Adipose tissue (tissue), 3 donors: ENCODE results near the gene COL4A1. TPM values are rescaled to one million over a fixed set of nuclear protein-coding genes. Genes with fewer than 3 reads are reported as not detected.

Experiments used
- H3K27ac ChIP-seq: one replicate; pipeline ENCODE4 v1.5.1; 2013; ENCODE audit warnings: low read depth, low read length
- WGBS, 3 donors: extraction: QIAGEN DNeasy Blood & Tissue Kit; methylation state at CpG; one replicate each; pipeline ENCODE4 v1.1.7; 2013; 5-methylcytosine and 5-hydroxymethylcytosine counted together
- polyA plus RNA-seq, 3 donors: library from polyadenylated mRNA; stranded (reverse); fragments of 200-250 nt; gene quantifications; one replicate each; pipeline ENCODE4 v1.2.3, GENCODE V29; 2013
- donor health status: healthy with polysubstance abuse.
- donor health status: Bipolar disorder and iron deficiency.
- donor health status: healthy.

The COL4A1 gene
- polyA plus RNA-seq, 3 donors: 103 to 773 (median 225) TPM

GRCh38 chr13:110286833-110287819 lies 19.8 kb downstream of the COL4A1 start:
- H3K27ac ChIP-seq: no peak overlapping the region
- WGBS, 3 donors: 43 to 64% (median 59%) methylated on average over 21 of the region's 21 CpGs

GRCh38 chr13:110285991-110286832 lies 20.7 kb downstream of the COL4A1 start:
- H3K27ac ChIP-seq: no peak overlapping the region
- 78 to 81% (median 78%) methylated on average over 14 of the region's 14 CpGs for WGBS, 3 donors

- no peak overlapping the region for H3K27ac ChIP-seq
- WGBS, 3 donors: 63 to 81% (median 78%) methylated on average over 11 of the region's 11 CpGs
These were observed 22.0 kb downstream of the COL4A1 start for GRCh38 chr13:110284779-110285484.

GRCh38 chr13:110283736-110284517 lies 23.0 kb downstream of the COL4A1 start:
- 71 to 76% (median 76%) methylated on average over 7 of the region's 7 CpGs for WGBS, 3 donors
- H3K27ac ChIP-seq: no peak overlapping the region

GRCh38 chr13:110282316-110282841 lies 24.6 kb downstream of the COL4A1 start:
- no peak overlapping the region for H3K27ac ChIP-seq
- whole genome bisulfite sequencing, 3 donors: 84 to 96% (median 96%) methylated on average over 1 of the region's 1 CpG

- 84 to 89% (median 85%) methylated on average over 5 of the region's 5 CpGs for WGBS, 3 donors
- no peak overlapping the region for H3K27ac ChIP-seq
These were observed 25.2 kb downstream of the COL4A1 start for GRCh38 chr13:110281736-110282135.

GRCh38 chr13:110280985-110281688 lies 25.8 kb downstream of the COL4A1 start:
- no peak overlapping the region for H3K27ac ChIP-seq
- WGBS, 3 donors: 51 to 72% (median 63%) methylated on average over 7 of the region's 7 CpGs

GRCh38 chr13:110280231-110280813 lies 26.6 kb downstream of the COL4A1 start:
- 76 to 81% (median 80%) methylated on average over 9 of the region's 9 CpGs for WGBS, 3 donors
- no peak overlapping the region for H3K27ac ChIP-seq

GRCh38 chr13:110279684-110280083 lies 27.3 kb downstream of the COL4A1 start:
- 63 to 75% (median 65%) methylated on average over 4 of the region's 4 CpGs for WGBS, 3 donors
- H3K27ac ChIP-seq: no peak overlapping the region

- 85 to 92% (median 91%) methylated on average over 7 of the region's 7 CpGs for WGBS, 3 donors
- H3K27ac ChIP-seq: no peak overlapping the region
These were observed 28.1 kb downstream of the COL4A1 start for GRCh38 chr13:110278859-110279258.

GRCh38 chr13:110277357-110277975 lies 29.5 kb downstream of the COL4A1 start:
- no peak overlapping the region for H3K27ac ChIP-seq
- WGBS, 3 donors: 57 to 63% (median 61%) methylated on average over 5 of the region's 5 CpGs

GRCh38 chr13:110276553-110276950 lies 30.4 kb downstream of the COL4A1 start:
- no peak overlapping the region for H3K27ac ChIP-seq
- WGBS, 3 donors: 68 to 91% (median 82%) methylated on average over 5 of the region's 5 CpGs

- WGBS, 3 donors: 57 to 72% (median 69%) methylated on average over 16 of the region's 16 CpGs
- no peak overlapping the region for H3K27ac ChIP-seq
These were observed 30.9 kb downstream of the COL4A1 start for GRCh38 chr13:110275931-110276552.

GRCh38 chr13:110274687-110275086 lies 32.3 kb downstream of the COL4A1 start:
- 74 to 87% (median 79%) methylated on average over 5 of the region's 5 CpGs for WGBS, 3 donors
- H3K27ac ChIP-seq: no peak overlapping the region

GRCh38 chr13:110273254-110273653 lies 33.7 kb downstream of the COL4A1 start:
- no peak overlapping the region for H3K27ac ChIP-seq
- 82 to 95% (median 90%) methylated on average over 6 of the region's 6 CpGs for WGBS, 3 donors

- WGBS, 3 donors: 75 to 85% (median 82%) methylated on average over 6 of the region's 6 CpGs
- H3K27ac ChIP-seq: no peak overlapping the region
These were observed 34.3 kb downstream of the COL4A1 start for GRCh38 chr13:110272651-110273050.
